Measurements from ENCODE around the gene DIAPH3. TPM values are rescaled to one million over a fixed set of nuclear protein-coding genes. Genes with fewer than 3 reads are reported as not detected.

The DIAPH3 gene
- total RNA-seq, 1 donor from 2014 or later, result 30.8 TPM

DNA sequence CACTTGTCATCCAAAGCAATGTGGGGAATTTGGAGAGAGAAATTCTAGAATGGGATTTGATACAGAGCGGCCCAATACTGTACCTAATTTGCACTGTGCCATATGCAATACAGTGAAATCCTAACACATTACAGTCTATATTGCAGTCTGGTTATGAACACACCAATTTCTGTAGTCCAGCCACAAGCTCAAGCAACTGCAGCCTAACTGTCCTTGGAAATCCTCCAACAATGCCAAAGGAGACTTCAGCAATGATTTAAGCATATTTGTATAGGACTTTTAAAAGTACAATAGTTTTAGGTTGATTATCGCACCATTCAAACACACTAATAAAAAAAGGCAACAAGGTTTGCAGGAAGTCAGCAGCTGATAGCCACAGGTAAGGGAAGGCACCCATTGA lies 17.3 kb downstream of the DIAPH3 start:
- no peak overlapping the region for H3K4me3 Mint-ChIP-seq (ENCODE audit: low read depth)

GRCh38 chr13:60143775-60144174 lies 20.0 kb downstream of the DIAPH3 start:
- intact Hi-C loops (cut with micrococcal nuclease), result no loop called here

More for the DNA sequence above, 17.3 kb downstream of the DIAPH3 start:
- Mint-ChIP-seq H3K4me1 (ENCODE audit: low read depth) (peaks cover 32% of the 10 kb centered on the region), H3K36me3 (ENCODE audit: low read depth) (peaks cover 21% of the 10 kb centered on the region), H3K27ac (no peak overlapping the region), H3K27me3 (ENCODE audit: low read depth) (no peaks in the 10 kb centered on the region), H3K9me3 (no peaks in the 10 kb centered on the region)
- DNase-seq (ENCODE audit: low spot score), result no peak
- intact Hi-C loops (cut with micrococcal nuclease), result no loop called here

DNA sequence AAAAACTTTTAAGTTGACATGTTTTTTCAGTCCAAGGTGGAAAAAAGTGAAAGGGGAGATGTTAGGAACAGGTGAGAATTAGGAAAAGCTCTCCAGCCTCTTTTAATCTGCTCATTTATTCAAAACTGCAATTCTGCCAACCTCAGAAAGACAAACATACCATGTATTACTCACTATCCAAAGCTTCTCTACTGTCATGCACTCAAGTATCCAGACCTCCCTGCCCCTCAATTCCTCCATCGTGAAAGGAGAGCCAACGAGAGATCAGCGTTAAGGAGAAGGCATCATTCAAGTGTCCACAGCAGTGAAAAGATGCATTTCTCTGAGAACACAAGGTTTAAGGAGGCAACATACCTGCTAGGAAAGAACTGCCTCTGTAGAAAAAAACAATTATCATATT lies 24.5 kb downstream of the DIAPH3 start:
- intact Hi-C loops (cut with micrococcal nuclease), result no loop called here
- Mint-ChIP-seq H3K27ac (no peak overlapping the region), H3K27me3 (ENCODE audit: low read depth) (no peaks in the 10 kb centered on the region), H3K36me3 (ENCODE audit: low read depth) (peaks cover 8% of the 10 kb centered on the region), H3K4me3 (ENCODE audit: low read depth) (no peak overlapping the region), H3K9me3 (no peaks in the 10 kb centered on the region), H3K4me1 (ENCODE audit: low read depth) (peaks cover 34% of the 10 kb centered on the region)
- DNase-seq (ENCODE audit: low spot score), result no peak

More at GRCh38 chr13:60143775-60144174, 20.0 kb downstream of the DIAPH3 start:
- H3K36me3 Mint-ChIP-seq (ENCODE audit: low read depth), result peaks cover 11% of the 10 kb centered on the region
- no peak for DNase-seq (ENCODE audit: low spot score)
- no peak overlapping the region for H3K27ac Mint-ChIP-seq
- H3K4me3 Mint-ChIP-seq (ENCODE audit: low read depth), result no peak overlapping the region
- H3K27me3 Mint-ChIP-seq (ENCODE audit: low read depth), result no peaks in the 10 kb centered on the region
- H3K9me3 Mint-ChIP-seq, result no peaks in the 10 kb centered on the region
- peaks cover 23% of the 10 kb centered on the region for H3K4me1 Mint-ChIP-seq (ENCODE audit: low read depth)

GRCh38 chr13:60138674-60139073 lies 25.1 kb downstream of the DIAPH3 start:
- H3K36me3 Mint-ChIP-seq (ENCODE audit: low read depth), result peaks cover 9% of the 10 kb centered on the region
- no peak overlapping the region for H3K27ac Mint-ChIP-seq
- no peaks in the 10 kb centered on the region for H3K27me3 Mint-ChIP-seq (ENCODE audit: low read depth)
- peaks cover 30% of the 10 kb centered on the region for H3K4me1 Mint-ChIP-seq (ENCODE audit: low read depth)
- H3K9me3 Mint-ChIP-seq, result no peaks in the 10 kb centered on the region
- no peak for DNase-seq (ENCODE audit: low spot score)
- no peak overlapping the region for H3K4me3 Mint-ChIP-seq (ENCODE audit: low read depth)
- intact Hi-C loops (cut with micrococcal nuclease), result no loop called here

- intact Hi-C loops (cut with micrococcal nuclease), result no loop called here
- no peak for DNase-seq (ENCODE audit: low spot score)
- H3K27me3 Mint-ChIP-seq (ENCODE audit: low read depth), result no peaks in the 10 kb centered on the region
- H3K9me3 Mint-ChIP-seq, result no peaks in the 10 kb centered on the region
- no peak overlapping the region for H3K27ac Mint-ChIP-seq
- H3K36me3 Mint-ChIP-seq (ENCODE audit: low read depth), result peaks cover 8% of the 10 kb centered on the region
- no peak overlapping the region for H3K4me3 Mint-ChIP-seq (ENCODE audit: low read depth)
- H3K4me1 Mint-ChIP-seq (ENCODE audit: low read depth), result peaks cover 29% of the 10 kb centered on the region
These were observed 25.7 kb downstream of the DIAPH3 start for GRCh38 chr13:60137911-60138560.

DNA sequence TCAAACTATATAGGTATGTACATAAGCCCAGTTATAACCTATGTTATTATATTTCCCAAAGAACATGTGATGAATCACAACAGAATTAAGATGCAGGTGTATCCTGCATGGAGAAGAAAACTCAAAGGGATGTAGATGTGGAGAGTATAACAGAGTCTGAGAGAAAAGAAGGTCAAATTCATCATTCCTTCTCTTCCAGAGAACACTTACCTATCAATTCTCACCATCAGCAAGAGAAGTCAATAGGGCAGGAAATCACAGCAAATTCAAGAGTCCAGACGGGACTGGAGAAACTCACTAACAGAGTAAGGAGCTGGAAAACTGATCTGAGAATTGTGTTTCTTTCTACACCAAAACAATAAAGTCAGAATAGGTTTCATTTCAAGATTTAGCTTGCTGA lies 28.4 kb downstream of the DIAPH3 start:
- Mint-ChIP-seq H3K27ac (no peak overlapping the region), H3K4me3 (ENCODE audit: low read depth) (no peak overlapping the region), H3K36me3 (ENCODE audit: low read depth) (peaks cover 17% of the 10 kb centered on the region), H3K4me1 (ENCODE audit: low read depth) (peaks cover 26% of the 10 kb centered on the region), H3K27me3 (ENCODE audit: low read depth) (no peaks in the 10 kb centered on the region), H3K9me3 (no peaks in the 10 kb centered on the region)
- no peak for DNase-seq (ENCODE audit: low spot score)
- intact Hi-C loops (cut with micrococcal nuclease), result loop anchor here (1.0 to 2.0 kb wide), 2 partner anchors 27 to 95 kb away; partner anchors contain the start of gene DIAPH3

GRCh38 chr13:60134376-60134775 lies 29.4 kb downstream of the DIAPH3 start:
- Mint-ChIP-seq H3K4me3 (ENCODE audit: low read depth) (no peak overlapping the region), H3K27me3 (ENCODE audit: low read depth) (no peaks in the 10 kb centered on the region), H3K4me1 (ENCODE audit: low read depth) (peaks cover 26% of the 10 kb centered on the region), H3K27ac (no peak overlapping the region), H3K36me3 (ENCODE audit: low read depth) (peaks cover 26% of the 10 kb centered on the region), H3K9me3 (no peaks in the 10 kb centered on the region)
- no peak for DNase-seq (ENCODE audit: low spot score)
- intact Hi-C loops (cut with micrococcal nuclease), result loop anchor here (2.0 kb wide), 1 partner anchor 28 kb away; the partner anchor contains the start of gene DIAPH3

GRCh38 chr13:60121337-60121687 lies 42.4 kb downstream of the DIAPH3 start:
- intact Hi-C loops (cut with micrococcal nuclease), result no loop called here
- H3K27me3 Mint-ChIP-seq (ENCODE audit: low read depth), result no peaks in the 10 kb centered on the region
- H3K4me1 Mint-ChIP-seq (ENCODE audit: low read depth), result peaks cover 16% of the 10 kb centered on the region
- no peak for DNase-seq (ENCODE audit: low spot score)
- peaks cover 13% of the 10 kb centered on the region for H3K9me3 Mint-ChIP-seq
- no peak overlapping the region for H3K4me3 Mint-ChIP-seq (ENCODE audit: low read depth)
- no peak overlapping the region for H3K27ac Mint-ChIP-seq
- peaks cover 44% of the 10 kb centered on the region for H3K36me3 Mint-ChIP-seq (ENCODE audit: low read depth)

- intact Hi-C loops (cut with micrococcal nuclease), result no loop called here
- H3K27ac Mint-ChIP-seq, result no peak overlapping the region
- DNase-seq (ENCODE audit: low spot score), result no peak
- no peaks in the 10 kb centered on the region for H3K27me3 Mint-ChIP-seq (ENCODE audit: low read depth)
- no peak overlapping the region for H3K4me3 Mint-ChIP-seq (ENCODE audit: low read depth)
- peaks cover 16% of the 10 kb centered on the region for H3K4me1 Mint-ChIP-seq (ENCODE audit: low read depth)
- H3K36me3 Mint-ChIP-seq (ENCODE audit: low read depth), result peaks cover 44% of the 10 kb centered on the region
- peaks cover 11% of the 10 kb centered on the region for H3K9me3 Mint-ChIP-seq
These were observed 43.0 kb downstream of the DIAPH3 start for GRCh38 chr13:60120617-60121336.

GRCh38 chr13:60118696-60119400 lies 44.9 kb downstream of the DIAPH3 start:
- peaks cover 47% of the 10 kb centered on the region for H3K36me3 Mint-ChIP-seq (ENCODE audit: low read depth)
- H3K27me3 Mint-ChIP-seq (ENCODE audit: low read depth), result no peaks in the 10 kb centered on the region
- intact Hi-C loops (cut with micrococcal nuclease), result no loop called here
- H3K4me3 Mint-ChIP-seq (ENCODE audit: low read depth), result no peak overlapping the region
- H3K9me3 Mint-ChIP-seq, result peaks cover 22% of the 10 kb centered on the region
- H3K27ac Mint-ChIP-seq, result no peak overlapping the region
- H3K4me1 Mint-ChIP-seq (ENCODE audit: low read depth), result peaks cover 16% of the 10 kb centered on the region
- no peak for DNase-seq (ENCODE audit: low spot score)

GRCh38 chr13:60114499-60115028 lies 49.2 kb downstream of the DIAPH3 start:
- intact Hi-C loops (cut with micrococcal nuclease), result no loop called here
- no peaks in the 10 kb centered on the region for H3K27me3 Mint-ChIP-seq (ENCODE audit: low read depth)

DNA sequence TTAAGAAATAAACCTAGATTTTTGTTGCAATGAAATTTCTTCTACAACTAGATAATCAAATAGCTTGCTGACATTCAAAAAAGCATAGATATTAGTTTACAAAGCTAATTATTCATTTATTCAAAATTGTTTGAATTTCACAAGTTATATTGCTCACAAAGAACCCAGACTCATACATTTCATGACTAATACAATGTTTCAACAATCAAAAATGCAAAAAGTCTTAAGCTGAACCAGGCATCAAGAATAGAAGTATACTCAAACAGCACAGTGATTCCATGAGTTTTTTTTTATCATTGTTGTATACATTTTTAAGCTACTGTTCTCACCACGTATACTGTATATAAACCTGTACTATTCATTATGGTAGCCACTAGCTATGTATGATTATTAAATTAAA lies 51.0 kb downstream of the DIAPH3 start:
- Mint-ChIP-seq H3K27ac (no peak overlapping the region), H3K9me3 (peaks cover 23% of the 10 kb centered on the region), H3K36me3 (ENCODE audit: low read depth) (peaks cover 66% of the 10 kb centered on the region), H3K4me3 (ENCODE audit: low read depth) (no peak overlapping the region), H3K4me1 (ENCODE audit: low read depth) (peaks cover 6% of the 10 kb centered on the region), H3K27me3 (ENCODE audit: low read depth) (no peaks in the 10 kb centered on the region)
- intact Hi-C loops (cut with micrococcal nuclease), result no loop called here
- DNase-seq (ENCODE audit: low spot score), result no peak

More at GRCh38 chr13:60114499-60115028, 49.2 kb downstream of the DIAPH3 start:
- Mint-ChIP-seq H3K9me3 (peaks cover 26% of the 10 kb centered on the region), H3K36me3 (ENCODE audit: low read depth) (peaks cover 62% of the 10 kb centered on the region), H3K4me1 (ENCODE audit: low read depth) (peaks cover 3% of the 10 kb centered on the region), H3K27ac (no peak overlapping the region), H3K4me3 (ENCODE audit: low read depth) (no peak overlapping the region)
- no peak for DNase-seq (ENCODE audit: low spot score)

Measured in activated T-helper 2 cell treated with anti-CD3 and anti-CD28 coated beads, Interferon-gamma antibody, Interleukin-2, Interleukin-4, amounts not matched to agents 10 μg/mL and 5 μg/mL and 100 μg/mL, durations not matched to agents 14 hours and 24 hours and 36 hours (primary cell).